ENCODE results near the gene FER.
"Not testable (repeated sequence)": the region's sequence is repeated elsewhere in the genome, so short reads cannot be mapped to it uniquely, and the experiment has no call there.

Gene FER

GRCh38 chr5:108983461-108984092 is 235.9 kb downstream of the FER start:
- Histone ChIP-seq H3K27ac (ENCODE audit: low read length) (no peak overlapping the region), H3K9me3 (ENCODE audit: insufficient read depth, low read depth, low read length) (no peaks in the 10 kb centered on the region)

GRCh38 chr5:108989761-108990392 is 242.2 kb downstream of the FER start:
- Histone ChIP-seq H3K9ac (ENCODE audit: low read depth, low read length) (no peak overlapping the region), H3K36me3 (ENCODE audit: insufficient read depth, low read depth, low read length) (no peaks in the 10 kb centered on the region), H3K4me3 (ENCODE audit: low read length) (no peak overlapping the region), H3K27ac (ENCODE audit: low read length) (no peak overlapping the region), H3K4me1 (ENCODE audit: insufficient read depth, low read length) (no peaks in the 10 kb centered on the region), H3K27me3 (ENCODE audit: insufficient read depth, low read length) (no peaks in the 10 kb centered on the region), H3K9me3 (ENCODE audit: insufficient read depth, low read depth, low read length) (peaks cover 3% of the 10 kb centered on the region; the same call in 1 of the 2 replicates)

More at GRCh38 chr5:108983461-108984092, 235.9 kb downstream of the FER start:
- H3K36me3 ChIP-seq (ENCODE audit: insufficient read depth, low read depth, low read length) = no peaks in the 10 kb centered on the region
- no peak overlapping the region for H3K9ac ChIP-seq (ENCODE audit: low read depth, low read length)
- H3K4me3 ChIP-seq (ENCODE audit: low read length) = no peak overlapping the region
- H3K4me1 ChIP-seq (ENCODE audit: insufficient read depth, low read length) = no peaks in the 10 kb centered on the region
- H3K27me3 ChIP-seq (ENCODE audit: insufficient read depth, low read length) = no peaks in the 10 kb centered on the region

GRCh38 chr5:108992396-108993085 is 244.8 kb downstream of the FER start:
- H3K4me3 ChIP-seq (ENCODE audit: low read length) = not testable (repeated sequence)

GRCh38 chr5:108993440-108993839 is 245.7 kb downstream of the FER start:
- not testable (repeated sequence) for H3K9ac ChIP-seq (ENCODE audit: low read depth, low read length); H3K4me3 ChIP-seq (ENCODE audit: low read length); H3K9me3 ChIP-seq (ENCODE audit: insufficient read depth, low read depth, low read length); H3K27ac ChIP-seq (ENCODE audit: low read length); H3K36me3 ChIP-seq (ENCODE audit: insufficient read depth, low read depth, low read length); H3K27me3 ChIP-seq (ENCODE audit: insufficient read depth, low read length); H3K4me1 ChIP-seq (ENCODE audit: insufficient read depth, low read length)

More at GRCh38 chr5:108992396-108993085, 244.8 kb downstream of the FER start:
- not testable (repeated sequence) for H3K9ac ChIP-seq (ENCODE audit: low read depth, low read length); H3K9me3 ChIP-seq (ENCODE audit: insufficient read depth, low read depth, low read length); H3K27ac ChIP-seq (ENCODE audit: low read length); H3K4me1 ChIP-seq (ENCODE audit: insufficient read depth, low read length); H3K27me3 ChIP-seq (ENCODE audit: insufficient read depth, low read length); H3K36me3 ChIP-seq (ENCODE audit: insufficient read depth, low read depth, low read length)

GRCh38 chr5:108997720-108998119 is 250.0 kb downstream of the FER start:
- H3K4me3 ChIP-seq (ENCODE audit: low read length) = no peak overlapping the region
- peaks cover 3% of the 10 kb centered on the region; the same call in 1 of the 2 replicates for H3K9me3 ChIP-seq (ENCODE audit: insufficient read depth, low read depth, low read length)
- no peak overlapping the region for H3K9ac ChIP-seq (ENCODE audit: low read depth, low read length)
- no peaks in the 10 kb centered on the region for H3K4me1 ChIP-seq (ENCODE audit: insufficient read depth, low read length)
- no peak overlapping the region for H3K27ac ChIP-seq (ENCODE audit: low read length)
- H3K36me3 ChIP-seq (ENCODE audit: insufficient read depth, low read depth, low read length) = no peaks in the 10 kb centered on the region
- H3K27me3 ChIP-seq (ENCODE audit: insufficient read depth, low read length) = no peaks in the 10 kb centered on the region

- no peak overlapping the region for H3K9ac ChIP-seq (ENCODE audit: low read depth, low read length)
- H3K27ac ChIP-seq (ENCODE audit: low read length) = no peak overlapping the region
- H3K36me3 ChIP-seq (ENCODE audit: insufficient read depth, low read depth, low read length) = no peaks in the 10 kb centered on the region
- H3K9me3 ChIP-seq (ENCODE audit: insufficient read depth, low read depth, low read length) = peaks cover 3% of the 10 kb centered on the region; the same call in 1 of the 2 replicates
- H3K27me3 ChIP-seq (ENCODE audit: insufficient read depth, low read length) = no peaks in the 10 kb centered on the region
- no peaks in the 10 kb centered on the region for H3K4me1 ChIP-seq (ENCODE audit: insufficient read depth, low read length)
- H3K4me3 ChIP-seq (ENCODE audit: low read length) = no peak overlapping the region
These were observed 250.5 kb downstream of the FER start for GRCh38 chr5:108998216-108998615.

DNA sequence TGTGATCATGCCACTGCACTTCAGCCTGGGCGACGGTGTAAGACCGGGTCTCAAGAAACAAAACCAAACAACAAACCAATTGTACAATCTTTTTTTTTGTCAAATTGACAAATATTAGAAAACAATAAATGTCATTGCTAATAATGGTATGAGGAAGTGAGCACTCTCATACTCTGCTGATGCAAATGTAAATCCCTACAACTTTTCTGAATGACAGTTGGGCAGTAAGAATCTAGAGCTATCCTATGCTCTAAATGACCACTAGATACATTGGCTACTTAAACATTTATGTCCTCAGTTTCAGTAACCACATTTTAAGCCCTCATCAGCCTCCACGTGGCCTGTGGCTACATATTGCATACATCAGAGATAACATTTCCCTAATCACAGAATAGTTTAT is 256.2 kb downstream of the FER start:
- Histone ChIP-seq H3K27me3 (ENCODE audit: insufficient read depth, low read length) (no peaks in the 10 kb centered on the region), H3K4me3 (ENCODE audit: low read length) (no peak overlapping the region), H3K36me3 (ENCODE audit: insufficient read depth, low read depth, low read length) (no peaks in the 10 kb centered on the region), H3K9ac (ENCODE audit: low read depth, low read length) (no peak overlapping the region), H3K27ac (ENCODE audit: low read length) (no peak overlapping the region), H3K4me1 (ENCODE audit: insufficient read depth, low read length) (no peaks in the 10 kb centered on the region), H3K9me3 (ENCODE audit: insufficient read depth, low read depth, low read length) (no peaks in the 10 kb centered on the region)

- Histone ChIP-seq H3K4me3 (ENCODE audit: low read length) (no peak overlapping the region), H3K27ac (ENCODE audit: low read length) (no peak overlapping the region), H3K4me1 (ENCODE audit: insufficient read depth, low read length) (no peaks in the 10 kb centered on the region), H3K9ac (ENCODE audit: low read depth, low read length) (no peak overlapping the region), H3K27me3 (ENCODE audit: insufficient read depth, low read length) (no peaks in the 10 kb centered on the region), H3K9me3 (ENCODE audit: insufficient read depth, low read depth, low read length) (no peaks in the 10 kb centered on the region), H3K36me3 (ENCODE audit: insufficient read depth, low read depth, low read length) (no peaks in the 10 kb centered on the region)
These were observed 257.8 kb downstream of the FER start for GRCh38 chr5:109005297-109006009.

DNA sequence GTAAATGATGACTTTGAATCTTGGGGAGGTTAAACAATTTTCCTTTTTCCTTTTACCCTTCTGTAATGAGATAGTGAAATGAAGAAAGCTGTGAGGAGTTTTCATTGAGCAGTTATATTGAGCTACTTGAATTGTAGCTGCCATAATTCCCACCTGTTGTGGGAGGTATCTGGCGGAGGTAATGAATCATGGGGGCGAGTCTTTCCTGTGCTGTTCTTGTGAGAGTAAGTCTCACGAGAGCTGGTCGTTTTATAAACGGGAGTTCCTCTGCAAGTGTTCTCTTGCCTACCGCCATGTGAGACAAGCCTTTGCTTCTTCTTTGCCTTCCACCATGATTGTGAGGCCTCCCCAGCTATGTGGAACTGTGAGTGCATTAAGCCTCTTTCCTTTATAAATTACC is 258.4 kb downstream of the FER start:
- Histone ChIP-seq H3K27ac (ENCODE audit: low read length) (no peak overlapping the region), H3K27me3 (ENCODE audit: insufficient read depth, low read length) (no peaks in the 10 kb centered on the region), H3K9ac (ENCODE audit: low read depth, low read length) (no peak overlapping the region), H3K36me3 (ENCODE audit: insufficient read depth, low read depth, low read length) (no peaks in the 10 kb centered on the region), H3K4me1 (ENCODE audit: insufficient read depth, low read length) (no peaks in the 10 kb centered on the region), H3K4me3 (ENCODE audit: low read length) (no peak overlapping the region), H3K9me3 (ENCODE audit: insufficient read depth, low read depth, low read length) (no peaks in the 10 kb centered on the region)

GRCh38 chr5:109016300-109016699 is 268.6 kb downstream of the FER start:
- no peaks in the 10 kb centered on the region for H3K4me1 ChIP-seq (ENCODE audit: insufficient read depth, low read length)
- no peaks in the 10 kb centered on the region for H3K36me3 ChIP-seq (ENCODE audit: insufficient read depth, low read depth, low read length)
- H3K27me3 ChIP-seq (ENCODE audit: insufficient read depth, low read length) = no peaks in the 10 kb centered on the region
- H3K9ac ChIP-seq (ENCODE audit: low read depth, low read length) = no peak overlapping the region
- H3K4me3 ChIP-seq (ENCODE audit: low read length) = no peak overlapping the region
- H3K9me3 ChIP-seq (ENCODE audit: insufficient read depth, low read depth, low read length) = no peaks in the 10 kb centered on the region
- no peak overlapping the region for H3K27ac ChIP-seq (ENCODE audit: low read length)

- Histone ChIP-seq H3K9me3 (ENCODE audit: insufficient read depth, low read depth, low read length) (no peaks in the 10 kb centered on the region), H3K9ac (ENCODE audit: low read depth, low read length) (no peak overlapping the region), H3K36me3 (ENCODE audit: insufficient read depth, low read depth, low read length) (no peaks in the 10 kb centered on the region), H3K4me1 (ENCODE audit: insufficient read depth, low read length) (no peaks in the 10 kb centered on the region), H3K27ac (ENCODE audit: low read length) (no peak overlapping the region), H3K4me3 (ENCODE audit: low read length) (no peak overlapping the region), H3K27me3 (ENCODE audit: insufficient read depth, low read length) (no peaks in the 10 kb centered on the region)
These were observed 274.4 kb downstream of the FER start for GRCh38 chr5:109022056-109022455.

Data from iPS-20b (cell line).